ENCODE data around the gene ZBTB38. TPM values are rescaled to one million over a fixed set of nuclear protein-coding genes. Genes with fewer than 3 reads are reported as not detected.

The ZBTB38 gene
- total RNA-seq, 2 donors from 2014 or later, result 151 to 169 TPM

GRCh38 chr3:141410408-141410807, 42.1 kb downstream of the ZBTB38 start:
- peaks cover 28% of the 10 kb centered on the region for H3K4me1 ChIP-seq (replicated peaks)
- peak overlapping the region; percentile 95 to 99 for H3K27ac ChIP-seq
- no peak for DNase-seq (ENCODE audit: low spot score)
- H3K9me3 ChIP-seq, result no peaks in the 10 kb centered on the region
- TF ChIP-seq POLR2AphosphoS5 (IDR thresholded peaks at IDR 0.05) (no peak), CTCF (IDR thresholded peaks at IDR 0.05) (no peak), POLR2A (IDR thresholded peaks at IDR 0.05) (no peak)
- no peak overlapping the region for H3K4me3 ChIP-seq
- intact Hi-C loops (cut with DNase I), result no loop called here
- no peaks in the 10 kb centered on the region for H3K27me3 ChIP-seq (replicated peaks; ENCODE audit: insufficient read depth)
- 39% methylated on average over 3 of the region's 3 CpGs for WGBS
- H3K36me3 ChIP-seq, result no peaks in the 10 kb centered on the region

- no peaks in the 10 kb centered on the region for H3K27me3 ChIP-seq (replicated peaks; ENCODE audit: insufficient read depth)
- no peak overlapping the region for H3K4me3 ChIP-seq
- H3K9me3 ChIP-seq, result no peaks in the 10 kb centered on the region
- TF ChIP-seq CTCF (IDR thresholded peaks at IDR 0.05), result no peak
- TF ChIP-seq POLR2AphosphoS5 (IDR thresholded peaks at IDR 0.05), result no peak
- no peak for TF ChIP-seq POLR2A (IDR thresholded peaks at IDR 0.05)
- intact Hi-C loops (cut with DNase I), result no loop called here
- DNase-seq (ENCODE audit: low spot score), result no peak
- peak overlapping the region; percentile 95 to 99 for H3K27ac ChIP-seq
- H3K4me1 ChIP-seq (replicated peaks), result peaks cover 28% of the 10 kb centered on the region
- H3K36me3 ChIP-seq, result no peaks in the 10 kb centered on the region
- 57% methylated on average over 3 of the region's 3 CpGs for whole genome bisulfite sequencing
These were observed 42.5 kb downstream of the ZBTB38 start for GRCh38 chr3:141410846-141411245.

GRCh38 chr3:141411251-141411771, 43.0 kb downstream of the ZBTB38 start:
- peak overlapping the region; percentile 95 to 99 for H3K27ac ChIP-seq
- H3K36me3 ChIP-seq, result no peaks in the 10 kb centered on the region
- peaks cover 28% of the 10 kb centered on the region for H3K4me1 ChIP-seq (replicated peaks)
- WGBS, result 47% methylated on average over 7 of the region's 7 CpGs
- no peaks in the 10 kb centered on the region for H3K9me3 ChIP-seq
- H3K27me3 ChIP-seq (replicated peaks; ENCODE audit: insufficient read depth), result no peaks in the 10 kb centered on the region
- intact Hi-C loops (cut with DNase I), result no loop called here
- DNase-seq (ENCODE audit: low spot score), result no peak
- no peak for TF ChIP-seq CTCF (IDR thresholded peaks at IDR 0.05)
- TF ChIP-seq POLR2A (IDR thresholded peaks at IDR 0.05), result no peak
- TF ChIP-seq POLR2AphosphoS5 (IDR thresholded peaks at IDR 0.05), result no peak
- no peak overlapping the region for H3K4me3 ChIP-seq

GRCh38 chr3:141412087-141412935, 44.0 kb downstream of the ZBTB38 start:
- Histone ChIP-seq H3K9me3 (no peaks in the 10 kb centered on the region), H3K4me3 (peak overlapping the region; percentile 2 to 26), H3K27me3 (replicated peaks; ENCODE audit: insufficient read depth) (no peaks in the 10 kb centered on the region), H3K4me1 (replicated peaks) (peaks cover 28% of the 10 kb centered on the region), H3K27ac (peak overlapping the region; percentile 95 to 99), H3K36me3 (no peaks in the 10 kb centered on the region)
- 4% methylated on average over 10 of the region's 10 CpGs for WGBS
- intact Hi-C loops (cut with DNase I), result no loop called here
- peak; percentile 69 for DNase-seq (ENCODE audit: low spot score)
- peak; percentile 31 for TF ChIP-seq POLR2A (IDR thresholded peaks at IDR 0.05)
- no peak for TF ChIP-seq CTCF (IDR thresholded peaks at IDR 0.05)
- peak; percentile 67 for TF ChIP-seq POLR2AphosphoS5 (IDR thresholded peaks at IDR 0.05)
